ENCODE measurements around the gene NUF2. TPM values are rescaled to one million over a fixed set of nuclear protein-coding genes. Genes with fewer than 3 reads are reported as not detected.

The NUF2 gene
- total RNA-seq, 2 experiments from 2014 or later = 63.0 to 69.0 TPM

- CTCF ChIA-PET = interaction anchor here (0.8 kb wide), 1 partner anchor 125 kb away, joined by 3 read pairs; no protein-coding TSS in a partner anchor
- intact Hi-C loops (cut with micrococcal nuclease) = no loop called here
- no peaks in the 10 kb centered on the region for H3K9me3 Mint-ChIP-seq
- no peak for DNase-seq
- H3K4me1 Mint-ChIP-seq (ENCODE audit: low read depth) = no peaks in the 10 kb centered on the region
- no peaks in the 10 kb centered on the region for H3K36me3 Mint-ChIP-seq (ENCODE audit: low read depth)
- H3K27me3 Mint-ChIP-seq (ENCODE audit: low read depth) = peaks cover 21% of the 10 kb centered on the region
- H3K27ac Mint-ChIP-seq = no peak overlapping the region
- H3K4me3 Mint-ChIP-seq = no peak overlapping the region
These were observed 60.6 kb downstream of the NUF2 start for GRCh38 chr1:163382395-163382794.

GRCh38 chr1:163387146-163387545, 65.4 kb downstream of the NUF2 start:
- Mint-ChIP-seq H3K4me1 (ENCODE audit: low read depth) (no peaks in the 10 kb centered on the region), H3K27me3 (ENCODE audit: low read depth) (peaks cover 33% of the 10 kb centered on the region), H3K9me3 (no peaks in the 10 kb centered on the region), H3K36me3 (ENCODE audit: low read depth) (no peaks in the 10 kb centered on the region), H3K4me3 (no peak overlapping the region), H3K27ac (no peak overlapping the region)
- intact Hi-C loops (cut with micrococcal nuclease) = no loop called here
- no peak for DNase-seq
- CTCF ChIA-PET = no interaction called here

GRCh38 chr1:163388970-163389369, 67.2 kb downstream of the NUF2 start:
- no peaks in the 10 kb centered on the region for H3K36me3 Mint-ChIP-seq (ENCODE audit: low read depth)
- CTCF ChIA-PET = no interaction called here
- DNase-seq = no peak
- H3K4me1 Mint-ChIP-seq (ENCODE audit: low read depth) = no peaks in the 10 kb centered on the region
- no peak overlapping the region for H3K4me3 Mint-ChIP-seq
- H3K27me3 Mint-ChIP-seq (ENCODE audit: low read depth) = peaks cover 33% of the 10 kb centered on the region
- no peaks in the 10 kb centered on the region for H3K9me3 Mint-ChIP-seq
- intact Hi-C loops (cut with micrococcal nuclease) = no loop called here
- no peak overlapping the region for H3K27ac Mint-ChIP-seq

- Mint-ChIP-seq H3K36me3 (ENCODE audit: low read depth) (no peaks in the 10 kb centered on the region), H3K27ac (no peak overlapping the region), H3K27me3 (ENCODE audit: low read depth) (peaks cover 31% of the 10 kb centered on the region), H3K4me1 (ENCODE audit: low read depth) (no peaks in the 10 kb centered on the region), H3K4me3 (no peak overlapping the region), H3K9me3 (no peaks in the 10 kb centered on the region)
- no peak for DNase-seq
- intact Hi-C loops (cut with micrococcal nuclease) = no loop called here
- CTCF ChIA-PET = no interaction called here
These were observed 74.0 kb downstream of the NUF2 start for GRCh38 chr1:163395790-163396189.

GRCh38 chr1:163397451-163398200, 75.9 kb downstream of the NUF2 start:
- Mint-ChIP-seq H3K9me3 (no peaks in the 10 kb centered on the region), H3K4me3 (no peak overlapping the region), H3K36me3 (ENCODE audit: low read depth) (no peaks in the 10 kb centered on the region), H3K4me1 (ENCODE audit: low read depth) (no peaks in the 10 kb centered on the region), H3K27me3 (ENCODE audit: low read depth) (peaks cover 34% of the 10 kb centered on the region), H3K27ac (no peak overlapping the region)
- no peak for DNase-seq
- intact Hi-C loops (cut with micrococcal nuclease) = no loop called here
- CTCF ChIA-PET = no interaction called here

GRCh38 chr1:163399001-163399400, 77.2 kb downstream of the NUF2 start:
- H3K4me1 Mint-ChIP-seq (ENCODE audit: low read depth) = no peaks in the 10 kb centered on the region
- no peaks in the 10 kb centered on the region for H3K9me3 Mint-ChIP-seq
- H3K27me3 Mint-ChIP-seq (ENCODE audit: low read depth) = peaks cover 26% of the 10 kb centered on the region
- intact Hi-C loops (cut with micrococcal nuclease) = no loop called here
- no peak overlapping the region for H3K4me3 Mint-ChIP-seq
- no peaks in the 10 kb centered on the region for H3K36me3 Mint-ChIP-seq (ENCODE audit: low read depth)
- no peak for DNase-seq
- no peak overlapping the region for H3K27ac Mint-ChIP-seq
- CTCF ChIA-PET = no interaction called here

- Mint-ChIP-seq H3K4me3 (no peak overlapping the region), H3K27me3 (ENCODE audit: low read depth) (peaks cover 25% of the 10 kb centered on the region), H3K9me3 (no peaks in the 10 kb centered on the region), H3K27ac (no peak overlapping the region), H3K36me3 (ENCODE audit: low read depth) (no peaks in the 10 kb centered on the region), H3K4me1 (ENCODE audit: low read depth) (no peaks in the 10 kb centered on the region)
- intact Hi-C loops (cut with micrococcal nuclease) = no loop called here
- DNase-seq = no peak
- CTCF ChIA-PET = no interaction called here
These were observed 78.3 kb downstream of the NUF2 start for GRCh38 chr1:163399976-163400601.

GRCh38 chr1:163401211-163401610, 79.5 kb downstream of the NUF2 start:
- no peaks in the 10 kb centered on the region for H3K4me1 Mint-ChIP-seq (ENCODE audit: low read depth)
- H3K27ac Mint-ChIP-seq = no peak overlapping the region
- intact Hi-C loops (cut with micrococcal nuclease) = no loop called here
- peaks cover 25% of the 10 kb centered on the region for H3K27me3 Mint-ChIP-seq (ENCODE audit: low read depth)
- H3K4me3 Mint-ChIP-seq = no peak overlapping the region
- H3K9me3 Mint-ChIP-seq = no peaks in the 10 kb centered on the region
- no peaks in the 10 kb centered on the region for H3K36me3 Mint-ChIP-seq (ENCODE audit: low read depth)
- DNase-seq = no peak
- CTCF ChIA-PET = no interaction called here

Other genes with a start within 250 kb of the NUF2 start
- 1 to 10 TPM; 1.1 to 2.8 TPM for gene RGS5, start 119.0 kb upstream of the NUF2 start, total RNA-seq

Measured in activated naive CD4-positive, alpha-beta T cell treated with anti-CD3 and anti-CD28 coated beads for 36 hours (primary cell).